ENCODE measurements around the gene KIAA1671.
A peak's percentile ranks its signal among the peaks of the same experiment; 100 is the strongest.
"Not testable (repeated sequence)": the region's sequence is repeated elsewhere in the genome, so short reads cannot be mapped to it uniquely, and the experiment has no call there.

Gene KIAA1671

GRCh38 chr22:25207553-25208157 lies 255.1 kb downstream of the KIAA1671 start:
- DNase-seq: no peak

- no peak for DNase-seq
These were observed 255.8 kb downstream of the KIAA1671 start for GRCh38 chr22:25208328-25208727.

GRCh38 chr22:25208743-25209505 lies 256.4 kb downstream of the KIAA1671 start:
- DNase-seq: no peak

GRCh38 chr22:25210793-25211192 lies 258.3 kb downstream of the KIAA1671 start:
- no peak for DNase-seq

GRCh38 chr22:25212337-25212736 lies 259.8 kb downstream of the KIAA1671 start:
- no peak for DNase-seq

GRCh38 chr22:25213221-25213620 lies 260.7 kb downstream of the KIAA1671 start:
- DNase-seq: no peak

- DNase-seq: no peak
These were observed 263.7 kb downstream of the KIAA1671 start for GRCh38 chr22:25216230-25216629.

- no peak for DNase-seq
These were observed 266.7 kb downstream of the KIAA1671 start, which contains the start of gene CRYBB2 for GRCh38 chr22:25219211-25219689. CRYBB2 (plus strand) TSS chr22:25219639; CDS start chr22:25221430, 1,791 bp downstream.

- DNase-seq: no peak
These were observed 267.5 kb downstream of the KIAA1671 start for GRCh38 chr22:25219948-25220442.

- DNase-seq: no peak
These were observed 269.3 kb downstream of the KIAA1671 start for GRCh38 chr22:25221790-25222189.

GRCh38 chr22:25223269-25223850 lies 270.8 kb downstream of the KIAA1671 start:
- DNase-seq: no peak

GRCh38 chr22:25228822-25229221 lies 276.3 kb downstream of the KIAA1671 start:
- DNase-seq: no peak

- not testable (repeated sequence) for DNase-seq
These were observed 278.2 kb downstream of the KIAA1671 start for GRCh38 chr22:25230760-25231159.

- DNase-seq: no peak
These were observed 279.8 kb downstream of the KIAA1671 start for GRCh38 chr22:25232301-25232700.

GRCh38 chr22:25233706-25234105 lies 281.2 kb downstream of the KIAA1671 start:
- not testable (repeated sequence) for DNase-seq

GRCh38 chr22:25235547-25236290 lies 283.2 kb downstream of the KIAA1671 start:
- DNase-seq: peak; percentile 50 to 59

- no peak for DNase-seq
These were observed 283.9 kb downstream of the KIAA1671 start for GRCh38 chr22:25236417-25236816.

- no peak for DNase-seq
These were observed 285.0 kb downstream of the KIAA1671 start for GRCh38 chr22:25237503-25237902.

GRCh38 chr22:25238058-25238457 lies 285.5 kb downstream of the KIAA1671 start:
- not testable (repeated sequence) for DNase-seq

Measured in CD4-positive, alpha-beta T cell treated with Interferon alpha-2 for 1 hour (primary cell).